ENCODE results near the gene FGFR2. TPM values are rescaled to one million over a fixed set of nuclear protein-coding genes. Genes with fewer than 3 reads are reported as not detected.
A peak's percentile ranks its signal among the peaks of the same experiment; 100 is the strongest.

The FGFR2 gene
- total RNA-seq, 1 experiment from 2014 or later = 135 TPM

DNA sequence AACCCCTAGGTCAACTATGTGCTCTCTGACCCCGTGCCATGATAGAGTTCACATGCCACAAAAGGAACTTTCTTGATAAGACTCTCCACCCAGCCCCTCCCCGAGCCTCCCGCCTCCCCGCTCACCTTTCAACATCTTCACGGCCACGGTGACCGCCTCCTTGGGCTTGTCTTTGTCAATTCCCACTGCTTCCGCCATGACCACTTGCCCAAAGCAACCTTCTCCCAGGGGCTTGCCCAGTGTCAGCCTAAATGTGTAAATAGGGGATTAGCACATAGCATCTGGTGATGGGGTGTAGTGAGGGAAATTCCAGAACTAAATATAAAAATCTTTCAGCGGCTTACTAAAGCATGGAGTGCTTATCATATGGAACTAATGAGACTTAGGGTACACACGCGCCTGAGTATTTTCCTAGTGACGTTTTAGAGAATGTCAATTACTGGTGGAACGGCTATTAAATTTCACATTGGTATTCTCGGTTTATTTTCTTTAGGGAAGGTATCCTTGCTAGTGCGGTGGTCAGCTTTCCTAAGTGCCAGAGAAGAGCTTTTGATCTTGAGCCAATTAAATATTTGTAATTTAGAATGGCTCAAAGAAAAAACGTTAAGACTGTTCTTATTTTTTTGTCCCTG, 97.4 kb downstream of the FGFR2 start:
- H3K27ac Mint-ChIP-seq = peak overlapping the region; percentile 10 to 85 (median 84); a peak in 3 of 7 replicates
- no peak overlapping the region for H2BK120ac ChIP-seq (ENCODE audit: low read depth, low read length, poor library complexity, severe bottlenecking)
- H2AK5ac ChIP-seq (ENCODE audit: insufficient read length, low read length) = no peak overlapping the region
- H3K27me3 Mint-ChIP-seq (ENCODE audit: low read depth) = no peaks in the 10 kb centered on the region; the same call in 1 of the 2 replicates
- no peaks in the 10 kb centered on the region for H3K4me1 ChIP-seq (ENCODE audit: insufficient read depth, low read length)
- no peaks in the 10 kb centered on the region for H3K79me2 ChIP-seq (ENCODE audit: insufficient read depth, low read length)
- H2BK5ac ChIP-seq (ENCODE audit: insufficient read length, low read length) = no peak overlapping the region
- H3K23ac ChIP-seq (ENCODE audit: insufficient read length, low read depth, low read length) = no peak overlapping the region
- H3K4ac ChIP-seq (ENCODE audit: low read depth, low read length) = no peak overlapping the region
- no peaks in the 10 kb centered on the region for H4K20me1 ChIP-seq (ENCODE audit: control insufficient read depth, insufficient read depth, insufficient read length)
- no peaks in the 10 kb centered on the region for H3K23me2 ChIP-seq (ENCODE audit: insufficient read length, low read depth, low read length, poor library complexity, severe bottlenecking)
- H3K4me2 ChIP-seq (ENCODE audit: insufficient read depth, insufficient read length, low read length) = no peak overlapping the region
- H3K9me3 Mint-ChIP-seq = no peaks in the 10 kb centered on the region
- H2BK20ac ChIP-seq (ENCODE audit: low read depth, low read length, poor library complexity, severe bottlenecking) = no peak overlapping the region
- no peak for DNase-seq
- no peak overlapping the region for H3K27ac ChIP-seq (ENCODE audit: insufficient read length, low read depth, low read length)
- H3K14ac ChIP-seq (ENCODE audit: insufficient read depth, low read length) = no peak overlapping the region
- no peak overlapping the region for H3T11ph ChIP-seq (ENCODE audit: low read length)
- H3K9ac ChIP-seq (ENCODE audit: extremely low read depth, insufficient read length, low read length) = no peak overlapping the region
- no peak overlapping the region for H2AFZ ChIP-seq (ENCODE audit: low read length)
- WGBS (ENCODE audit: extremely low coverage, insufficient read length, low lambda C conversion rate) = no CpG with 5 or more reads among the region's 16 CpGs
- H3K9me3 ChIP-seq (ENCODE audit: control insufficient read depth, low read depth, low read length) = no peaks in the 10 kb centered on the region
- H3K36me3 Mint-ChIP-seq (ENCODE audit: insufficient read depth in 1 of 3, low read depth in 3 of 3) = peaks cover 49 to 98% (median 97%) of the 10 kb centered on the region in 3 experiments
- no peak overlapping the region for H2BK12ac ChIP-seq (ENCODE audit: insufficient read length, low read depth, low read length)
- no peak overlapping the region for H2BK15ac ChIP-seq (ENCODE audit: low read depth, low read length)
- TF ChIP-seq, protein P1, sequence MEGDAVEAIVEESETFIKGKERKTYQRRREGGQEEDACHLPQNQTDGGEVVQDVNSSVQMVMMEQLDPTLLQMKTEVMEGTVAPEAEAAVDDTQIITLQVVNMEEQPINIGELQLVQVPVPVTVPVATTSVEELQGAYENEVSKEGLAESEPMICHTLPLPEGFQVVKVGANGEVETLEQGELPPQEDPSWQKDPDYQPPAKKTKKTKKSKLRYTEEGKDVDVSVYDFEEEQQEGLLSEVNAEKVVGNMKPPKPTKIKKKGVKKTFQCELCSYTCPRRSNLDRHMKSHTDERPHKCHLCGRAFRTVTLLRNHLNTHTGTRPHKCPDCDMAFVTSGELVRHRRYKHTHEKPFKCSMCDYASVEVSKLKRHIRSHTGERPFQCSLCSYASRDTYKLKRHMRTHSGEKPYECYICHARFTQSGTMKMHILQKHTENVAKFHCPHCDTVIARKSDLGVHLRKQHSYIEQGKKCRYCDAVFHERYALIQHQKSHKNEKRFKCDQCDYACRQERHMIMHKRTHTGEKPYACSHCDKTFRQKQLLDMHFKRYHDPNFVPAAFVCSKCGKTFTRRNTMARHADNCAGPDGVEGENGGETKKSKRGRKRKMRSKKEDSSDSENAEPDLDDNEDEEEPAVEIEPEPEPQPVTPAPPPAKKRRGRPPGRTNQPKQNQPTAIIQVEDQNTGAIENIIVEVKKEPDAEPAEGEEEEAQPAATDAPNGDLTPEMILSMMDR (conservative IDR thresholded peaks at IDR 0.05) = no peak
- no peak overlapping the region for H3K18ac ChIP-seq (ENCODE audit: insufficient read length, low read depth, low read length)
- H4K91ac ChIP-seq (ENCODE audit: insufficient read length, low read depth, low read length) = no peak overlapping the region
- no peak overlapping the region for H3K4me3 Mint-ChIP-seq
- no peak overlapping the region for H3K56ac ChIP-seq (ENCODE audit: insufficient read length, low read depth, low read length)
- no peak overlapping the region for H4K5ac ChIP-seq (ENCODE audit: insufficient read length, low read depth, low read length)
- no peaks in the 10 kb centered on the region for H3K27me3 ChIP-seq (ENCODE audit: insufficient read depth, low read length)
- H3K79me1 ChIP-seq (ENCODE audit: insufficient read depth, low read depth, low read length, poor library complexity, severe bottlenecking) = no peaks in the 10 kb centered on the region
- no peak overlapping the region for H4K8ac ChIP-seq (replicated peaks; ENCODE audit: insufficient read length, low read depth, low read length)
- peaks cover 7 to 20% of the 10 kb centered on the region in 2 experiments; a peak in 3 of 4 replicates for H3K4me1 Mint-ChIP-seq

All from H9 (cell line).